IPS-NIHi7 (cell line): Measurements from ENCODE around the gene FBXO31.
"Not testable (repeated sequence)": the region's sequence is repeated elsewhere in the genome, so short reads cannot be mapped to it uniquely, and the experiment has no call there.

Experiments
- DNase-seq: peaks from one replicate; pipeline ENCODE4 v3.0.0; 2012; ENCODE audit warnings: mixed read lengths; ENCODE audit errors: extremely low spot score

FBXO31 gene

GRCh38 chr16:87342978-87343752, 40.4 kb downstream of the FBXO31 start:
- no peak for DNase-seq

GRCh38 chr16:87342504-87342903, 41.1 kb downstream of the FBXO31 start:
- no peak for DNase-seq

GRCh38 chr16:87340198-87340597, 43.4 kb downstream of the FBXO31 start:
- DNase-seq, result no peak

GRCh38 chr16:87339724-87340105, 43.9 kb downstream of the FBXO31 start:
- DNase-seq, result not testable (repeated sequence)

GRCh38 chr16:87339086-87339723, 44.4 kb downstream of the FBXO31 start:
- DNase-seq, result no peak

GRCh38 chr16:87338155-87338765, 45.3 kb downstream of the FBXO31 start:
- DNase-seq, result no peak

- no peak for DNase-seq
Measured at GRCh38 chr16:87337262-87337771, 46.3 kb downstream of the FBXO31 start.

- DNase-seq, result no peak
Measured at GRCh38 chr16:87336434-87337240, 46.9 kb downstream of the FBXO31 start.

GRCh38 chr16:87335625-87336433, 47.7 kb downstream of the FBXO31 start:
- no peak for DNase-seq

- no peak for DNase-seq
Measured at GRCh38 chr16:87334651-87335624, 48.6 kb downstream of the FBXO31 start.

GRCh38 chr16:87333581-87334331, 49.8 kb downstream of the FBXO31 start:
- DNase-seq, result no peak

- no peak for DNase-seq
Measured at GRCh38 chr16:87333101-87333500, 50.5 kb downstream of the FBXO31 start.

- no peak for DNase-seq
Measured at GRCh38 chr16:87332150-87332549, 51.4 kb downstream of the FBXO31 start.

- DNase-seq, result no peak
Measured at GRCh38 chr16:87331241-87331801, 52.3 kb downstream of the FBXO31 start.

GRCh38 chr16:87330646-87331045, 52.9 kb downstream of the FBXO31 start:
- no peak for DNase-seq

- DNase-seq, result no peak
Measured at GRCh38 chr16:87330257-87330624, 53.3 kb downstream of the FBXO31 start.

GRCh38 chr16:87329436-87330256, 53.9 kb downstream of the FBXO31 start:
- DNase-seq, result no peak

- DNase-seq, result no peak
Measured at GRCh38 chr16:87328846-87329245, 54.7 kb downstream of the FBXO31 start.
